GM23338 (cell line): ENCODE data around the gene UGT1A10. TPM values are rescaled to one million over a fixed set of nuclear protein-coding genes. Genes with fewer than 3 reads are reported as not detected.

Source experiments
- ATAC-seq: fragments of 200-7000 bp; cut with Tn5 transposase; 3 replicates; pipeline ENCODE4 v1.9.1; 2020
- DNase-seq: peaks from one replicate; pipeline ENCODE4 v3.0.0-alpha.2; 2015; ENCODE audit warnings: low spot score
- H2AFZ ChIP-seq: fragments of 200-600 bp; sonication (generic); 2 replicates; pipeline ENCODE4 v1.8.0; 2016; ENCODE audit warnings: antibody characterized with exemption, mild to moderate bottlenecking, moderate library complexity
- H3F3A ChIP-seq: fragments of 200-600 bp; sonication (generic); replicated peaks from 2 replicates; pipeline ENCODE4 v1.8.0; 2017; ENCODE audit warnings: antibody characterized with exemption, mixed run types, low read depth
- H3K27ac ChIP-seq: fragments of 200-600 bp; sonication (generic); 2 replicates; pipeline ENCODE4 v1.6.1; 2016; ENCODE audit warnings: low read depth
- H3K27me3 ChIP-seq: fragments of 200-600 bp; sonication (generic); 2 replicates; pipeline ENCODE4 v1.8.0; 2016; ENCODE audit warnings: mild to moderate bottlenecking, mixed run types, moderate library complexity; ENCODE audit not compliant: insufficient read depth
- H3K36me3 ChIP-seq: fragments of 200-600 bp; sonication (generic); 2 replicates; pipeline ENCODE4 v1.8.0; 2016; ENCODE audit warnings: mild to moderate bottlenecking; ENCODE audit not compliant: insufficient read depth
- H3K4me1 ChIP-seq: fragments of 200-600 bp; sonication (generic); 2 replicates; pipeline ENCODE4 v1.8.0; 2016; ENCODE audit warnings: mild to moderate bottlenecking, moderate library complexity; ENCODE audit not compliant: insufficient read depth
- H3K4me2 ChIP-seq: fragments of 200-600 bp; sonication (generic); 2 replicates; pipeline ENCODE4 v1.7.1; 2017; ENCODE audit warnings: mixed run types
- H3K4me3 ChIP-seq: fragments of 200-600 bp; sonication (generic); 2 replicates; pipeline ENCODE4 v1.6.1; 2016; ENCODE audit warnings: mixed run types
- H3K79me2 ChIP-seq: fragments of 200-600 bp; sonication (generic); replicated peaks from 2 replicates; pipeline ENCODE4 v1.8.0; 2017; ENCODE audit warnings: mild to moderate bottlenecking; ENCODE audit not compliant: insufficient read depth
- H3K9me2 ChIP-seq: fragments of 200-600 bp; sonication (generic); 2 replicates; pipeline ENCODE4 v1.8.0; 2017; ENCODE audit not compliant: insufficient read depth
- H4K20me1 ChIP-seq: fragments of 200-600 bp; sonication (generic); replicated peaks from 2 replicates; pipeline ENCODE4 v1.8.0; 2017; ENCODE audit warnings: mild to moderate bottlenecking; ENCODE audit not compliant: insufficient read depth
- H3K27ac Mint-ChIP-seq: 2 replicates; pipeline ENCODE4 v1.8.0; 2020; ENCODE audit warnings: inconsistent platforms, mild to moderate bottlenecking, moderate library complexity, mixed read lengths
- H3K27me3 Mint-ChIP-seq: 3 replicates; pipeline ENCODE4 v1.8.0; 2022; ENCODE audit warnings: low read depth, mild to moderate bottlenecking, moderate library complexity, mixed read lengths, inconsistent platforms; ENCODE audit not compliant: insufficient read depth, poor library complexity
- H3K36me3 Mint-ChIP-seq: 3 replicates; pipeline ENCODE4 v1.8.0; 2021; ENCODE audit warnings: low read depth, mild to moderate bottlenecking, inconsistent platforms, moderate library complexity, mixed read lengths
- H3K4me1 Mint-ChIP-seq: 3 replicates; pipeline ENCODE4 v1.8.0; 2020; ENCODE audit warnings: mild to moderate bottlenecking, inconsistent platforms, mixed read lengths
- H3K4me3 Mint-ChIP-seq: 3 replicates; pipeline ENCODE4 v1.8.0; 2021; ENCODE audit warnings: moderate library complexity, mild to moderate bottlenecking, inconsistent platforms, mixed read lengths
- H3K9me3 Mint-ChIP-seq: 3 replicates; pipeline ENCODE4 v1.8.0; 2020; ENCODE audit warnings: moderate library complexity, mild to moderate bottlenecking, inconsistent platforms, mixed read lengths
- CREB1 ChIP-seq: fragments of 250-450 bp; sonication (Bioruptor Pico); IDR thresholded peaks from 2 replicates; pipeline ENCODE4 v1.5.0; 2020; ENCODE audit warnings: low read depth, mild to moderate bottlenecking, moderate library complexity
- ETS1 ChIP-seq: IDR thresholded peaks from 2 replicates; pipeline ENCODE4 v1.6.1; 2016; ENCODE audit warnings: antibody characterized with exemption
- EZH2 ChIP-seq: fragments of 200-600 bp; sonication (generic); IDR thresholded peaks from one replicate; pipeline ENCODE4 v1.8.0; 2017; ENCODE audit warnings: antibody characterized with exemption, mild to moderate bottlenecking, low read depth; ENCODE audit not compliant: unreplicated experiment
- EZH2phosphoT487 ChIP-seq: fragments of 200-600 bp; sonication (generic); IDR thresholded peaks from one replicate; pipeline ENCODE4 v1.8.1; 2018; ENCODE audit warnings: antibody characterized with exemption; ENCODE audit not compliant: unreplicated experiment
- JUNB ChIP-seq: IDR thresholded peaks from one replicate; pipeline ENCODE4 v1.6.1; 2016; ENCODE audit warnings: antibody characterized with exemption; ENCODE audit not compliant: unreplicated experiment
- NANOG ChIP-seq: IDR thresholded peaks from 2 replicates; pipeline ENCODE4 v1.6.1; 2016; ENCODE audit warnings: antibody characterized with exemption, borderline replicate concordance
- POLR2AphosphoS5 ChIP-seq: IDR thresholded peaks from 2 replicates; pipeline ENCODE4 v1.6.1; 2016; ENCODE audit warnings: antibody characterized with exemption, low read depth
- REST ChIP-seq: IDR thresholded peaks from one replicate; pipeline ENCODE4 v1.6.1; 2018; ENCODE audit warnings: antibody characterized with exemption; ENCODE audit not compliant: unreplicated experiment
- STAT1 ChIP-seq: IDR thresholded peaks from one replicate; pipeline ENCODE4 v1.6.1; 2016; ENCODE audit warnings: antibody characterized with exemption; ENCODE audit not compliant: unreplicated experiment
- ZNF114 ChIP-seq: fragments of 250-450 bp; sonication (Bioruptor Pico); IDR thresholded peaks from 2 replicates; pipeline ENCODE4 v1.5.0; 2020; ENCODE audit warnings: mild to moderate bottlenecking, moderate library complexity
- ZNF331 ChIP-seq: fragments of 250-450 bp; sonication (Bioruptor Pico); IDR thresholded peaks from 2 replicates; pipeline ENCODE4 v1.5.0; 2020; ENCODE audit warnings: low read depth, mild to moderate bottlenecking, moderate library complexity
- polyA plus RNA-seq: library from polyadenylated mRNA; unstranded; fragments of >200 nt; fragmentation: Nextera tagmentation; extraction: Ambion mirVana; gene quantifications from 2 replicates; pipeline ENCODE4 v1.2.1, GENCODE V29; 2016
- total RNA-seq: library from RNA; depleted of rRNA; stranded (reverse); fragments of >200 nt; shearing (Covaris generic); gene quantifications from 2 replicates; pipeline ENCODE4 v1.2.3, GENCODE V29; 2014
- TF ChIP-seq, protein P1 (sequence below), 2 experiments: fragments of 200-600 bp in 1 of 2; sonication (generic) in 1 of 2; conservative IDR thresholded peaks; 2 replicates each; pipeline versions ENCODE4 v1.5.1 to v1.6.1; 2016 to 2017; ENCODE audit warnings: antibody characterized with exemption in 2 of 2, low read depth in 2 of 2, mild to moderate bottlenecking in 2 of 2, moderate library complexity in 1 of 2

The UGT1A10 gene
- total and polyA plus RNA-seq, 2 experiments from 2014 or later, result not detected

DNA sequence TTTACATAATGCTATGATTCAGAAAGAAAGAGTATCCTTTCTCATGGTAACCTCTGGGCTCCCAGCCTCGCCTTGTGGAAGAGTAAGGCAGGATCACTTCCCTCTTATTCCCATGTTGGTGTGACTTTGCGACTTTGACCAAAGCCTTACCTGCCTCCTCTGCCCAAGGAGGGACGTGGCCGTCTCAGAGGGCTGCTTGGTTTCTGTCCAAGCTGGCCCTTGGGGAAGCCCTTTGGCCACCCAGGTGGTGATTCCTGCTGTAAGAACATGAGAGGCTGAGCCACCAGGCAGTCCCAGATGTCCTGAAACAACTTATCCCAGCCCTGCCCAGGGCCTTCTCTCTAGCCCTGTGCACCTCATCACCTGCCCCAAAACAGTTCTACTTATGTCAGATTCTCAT lies 62.5 kb downstream of the UGT1A10 start (continued):
- no peak for TF ChIP-seq REST
- TF ChIP-seq JUNB, result no peak
- TF ChIP-seq, protein P1, sequence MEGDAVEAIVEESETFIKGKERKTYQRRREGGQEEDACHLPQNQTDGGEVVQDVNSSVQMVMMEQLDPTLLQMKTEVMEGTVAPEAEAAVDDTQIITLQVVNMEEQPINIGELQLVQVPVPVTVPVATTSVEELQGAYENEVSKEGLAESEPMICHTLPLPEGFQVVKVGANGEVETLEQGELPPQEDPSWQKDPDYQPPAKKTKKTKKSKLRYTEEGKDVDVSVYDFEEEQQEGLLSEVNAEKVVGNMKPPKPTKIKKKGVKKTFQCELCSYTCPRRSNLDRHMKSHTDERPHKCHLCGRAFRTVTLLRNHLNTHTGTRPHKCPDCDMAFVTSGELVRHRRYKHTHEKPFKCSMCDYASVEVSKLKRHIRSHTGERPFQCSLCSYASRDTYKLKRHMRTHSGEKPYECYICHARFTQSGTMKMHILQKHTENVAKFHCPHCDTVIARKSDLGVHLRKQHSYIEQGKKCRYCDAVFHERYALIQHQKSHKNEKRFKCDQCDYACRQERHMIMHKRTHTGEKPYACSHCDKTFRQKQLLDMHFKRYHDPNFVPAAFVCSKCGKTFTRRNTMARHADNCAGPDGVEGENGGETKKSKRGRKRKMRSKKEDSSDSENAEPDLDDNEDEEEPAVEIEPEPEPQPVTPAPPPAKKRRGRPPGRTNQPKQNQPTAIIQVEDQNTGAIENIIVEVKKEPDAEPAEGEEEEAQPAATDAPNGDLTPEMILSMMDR (conservative IDR thresholded peaks at IDR 0.05; ENCODE audit: low read depth in 2 of 2), result no peak

DNA sequence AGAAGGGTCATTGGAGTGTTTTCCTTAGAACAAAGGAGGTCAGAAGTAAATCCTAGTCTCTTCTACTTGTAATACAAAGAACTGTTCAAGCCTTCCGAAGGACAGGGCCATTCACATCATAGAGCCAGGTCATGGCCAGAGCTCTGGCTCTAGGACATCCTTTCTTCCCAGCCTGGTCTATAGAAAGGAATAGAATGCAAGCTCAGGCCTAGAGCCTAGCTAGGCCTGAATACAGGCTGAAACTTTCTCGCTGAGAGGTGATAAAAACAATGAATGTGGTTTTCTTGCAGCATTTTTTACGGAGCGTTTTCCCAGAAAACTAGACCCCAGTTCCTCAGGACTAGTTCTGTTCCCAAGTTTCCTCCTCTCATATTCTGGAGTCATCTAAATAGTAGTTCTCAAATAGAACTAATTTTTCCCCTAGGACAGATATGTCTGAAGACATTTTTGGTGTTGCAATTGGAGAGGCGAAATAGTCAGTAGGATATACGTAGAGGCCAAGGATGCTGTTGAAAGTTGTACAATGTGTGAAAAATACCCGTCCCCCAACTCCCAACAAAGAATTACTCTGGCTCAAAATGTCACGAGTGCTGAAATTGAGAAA lies 63.3 kb downstream of the UGT1A10 start:
- H3K4me3 Mint-ChIP-seq, result no peak overlapping the region
- Histone ChIP-seq H3K36me3 (no peaks in the 10 kb centered on the region), H3K9me2 (no peaks in the 10 kb centered on the region), H3K4me1 (0 out of 2 replicates have a peak, but pooled peaks cover 5% of the 10 kb centered on the region), H3K27ac (no peak overlapping the region), H3F3A (no peaks in the 10 kb centered on the region), H3K27me3 (no peaks in the 10 kb centered on the region), H3K4me2 (no peak overlapping the region), H2AFZ (peak overlapping the region; percentile 81; the same call in 1 of the 2 replicates), H3K79me2 (no peaks in the 10 kb centered on the region), H3K4me3 (no peak overlapping the region), H4K20me1 (no peaks in the 10 kb centered on the region)
- no peaks in the 10 kb centered on the region for H3K27me3 Mint-ChIP-seq
- DNase-seq, result no peak
- peak overlapping the region; percentile 93 for H3K27ac Mint-ChIP-seq
- ATAC-seq, result peak; percentile 22; the same call in 2 of the 3 replicates
- peaks cover 5% of the 10 kb centered on the region; the same call in 2 of the 3 replicates for H3K4me1 Mint-ChIP-seq
- no peaks in the 10 kb centered on the region for H3K9me3 Mint-ChIP-seq
- H3K36me3 Mint-ChIP-seq, result no peaks in the 10 kb centered on the region
- TF ChIP-seq NANOG (no peak), JUNB (no peak), EZH2phosphoT487 (no peak), ZNF331 (no peak), ZNF114 (CRISPR knock-in tag) (no peak), EZH2 (no peak), STAT1 (no peak), POLR2AphosphoS5 (no peak), ETS1 (no peak), CREB1 (CRISPR knock-in tag) (no peak)
- TF ChIP-seq, protein P1 (conservative IDR thresholded peaks at IDR 0.05; ENCODE audit: low read depth in 2 of 2), result no peak
